IPS DF 6.9 (cell line): ENCODE results near the gene ABRACL.
"Not testable (repeated sequence)": the region's sequence is repeated elsewhere in the genome, so short reads cannot be mapped to it uniquely, and the experiment has no call there.

ENCODE experiments used
- DNase-seq: peaks from one replicate; pipeline ENCODE4 v3.0.0-alpha.2; 2013; ENCODE audit warnings: low read depth, low spot score
- H3K27ac ChIP-seq: one replicate; pipeline ENCODE4 v1.5.1; 2013; ENCODE audit warnings: low read length, control low read depth
- H3K27me3 ChIP-seq: 2 replicates; pipeline ENCODE4 v1.6.1; 2013; ENCODE audit warnings: mild to moderate bottlenecking, low read length; ENCODE audit not compliant: control insufficient read depth, insufficient read depth
- H3K36me3 ChIP-seq: 2 replicates; pipeline ENCODE4 v1.6.1; 2013; ENCODE audit warnings: low read length; ENCODE audit not compliant: control insufficient read depth, insufficient read depth
- H3K4me1 ChIP-seq: 2 replicates; pipeline ENCODE4 v1.6.1; 2013; ENCODE audit warnings: low read length; ENCODE audit not compliant: control insufficient read depth, insufficient read depth
- H3K4me3 ChIP-seq: 2 replicates; pipeline ENCODE4 v1.5.1; 2013; ENCODE audit warnings: mild to moderate bottlenecking, low read length
- H3K9me3 ChIP-seq: 2 replicates; pipeline ENCODE4 v1.6.1; 2013; ENCODE audit warnings: low read length, inconsistent platforms; ENCODE audit not compliant: control insufficient read depth, insufficient read depth
- WGBS: extraction: QIAGEN DNeasy Blood & Tissue Kit; methylation state at CpG from one replicate; pipeline ENCODE4 v1.1.7; 2013; ENCODE audit warnings: mixed read lengths, missing lambda C conversion rate; ENCODE audit not compliant: insufficient read length, insufficient coverage; 5-methylcytosine and 5-hydroxymethylcytosine counted together

ABRACL gene

DNA sequence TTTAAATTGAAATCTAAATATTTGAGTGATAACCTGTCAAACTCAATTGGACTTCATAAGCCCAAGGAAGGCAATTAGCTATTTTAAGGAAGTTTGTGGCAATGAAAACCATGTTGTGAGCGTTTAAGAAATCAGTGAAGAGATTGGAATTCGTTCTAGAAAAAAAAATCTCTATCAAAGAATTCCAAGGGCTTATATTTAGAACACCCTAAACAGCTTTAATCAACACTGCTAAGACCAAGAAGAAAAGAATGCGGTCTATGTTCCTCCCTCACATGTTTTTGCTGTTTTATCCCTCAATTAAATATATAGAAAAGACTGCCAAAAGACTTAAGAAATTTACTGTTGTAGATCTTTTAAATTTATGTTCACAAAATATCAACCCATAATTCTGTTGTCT lies 16.6 kb upstream of the ABRACL start:
- Histone ChIP-seq H3K9me3 (no peaks in the 10 kb centered on the region), H3K36me3 (no peaks in the 10 kb centered on the region), H3K4me3 (no peak overlapping the region), H3K4me1 (no peaks in the 10 kb centered on the region; the same call in 1 of the 2 replicates), H3K27me3 (no peaks in the 10 kb centered on the region), H3K27ac (no peak overlapping the region)
- WGBS, result no CpG with 5 or more reads among the region's 3 CpGs
- DNase-seq, result no peak

DNA sequence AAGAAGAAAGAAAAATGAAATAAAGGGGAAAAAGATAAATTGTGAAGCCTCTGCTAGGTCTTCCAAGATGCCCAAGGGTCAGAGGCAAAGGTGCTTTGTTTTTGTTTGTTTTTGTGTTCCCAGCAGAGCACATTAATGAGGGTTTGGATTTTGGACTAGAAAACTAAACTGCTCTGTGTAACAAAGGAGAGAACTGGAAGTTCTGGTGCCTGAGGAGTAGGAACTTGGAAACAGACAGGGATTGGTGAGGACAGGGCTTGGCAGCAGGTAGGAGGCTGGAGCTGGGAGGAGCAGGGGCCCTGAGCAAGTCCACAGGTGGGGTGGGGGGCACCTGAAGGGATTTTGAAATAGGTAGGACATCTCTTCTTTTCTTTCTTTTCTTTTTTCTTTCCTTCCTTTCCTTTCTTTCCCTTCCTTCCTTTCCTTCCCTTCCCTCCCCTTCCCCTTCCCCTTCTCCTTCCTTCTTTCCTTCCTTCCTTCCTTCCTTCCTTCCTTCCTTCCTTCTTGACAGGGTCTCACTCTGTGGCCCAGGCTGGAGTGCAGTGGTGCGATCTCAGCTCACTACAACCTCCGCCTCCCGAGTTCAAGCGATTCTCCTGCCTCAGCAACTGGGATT lies 15.3 kb upstream of the ABRACL start:
- Histone ChIP-seq H3K4me1 (peaks cover 2% of the 10 kb centered on the region; the same call in 1 of the 2 replicates), H3K27ac (no peak overlapping the region), H3K27me3 (no peaks in the 10 kb centered on the region), H3K9me3 (no peaks in the 10 kb centered on the region), H3K36me3 (no peaks in the 10 kb centered on the region), H3K4me3 (no peak overlapping the region)
- no CpG with 5 or more reads among the region's 4 CpGs for WGBS
- DNase-seq, result no peak

DNA sequence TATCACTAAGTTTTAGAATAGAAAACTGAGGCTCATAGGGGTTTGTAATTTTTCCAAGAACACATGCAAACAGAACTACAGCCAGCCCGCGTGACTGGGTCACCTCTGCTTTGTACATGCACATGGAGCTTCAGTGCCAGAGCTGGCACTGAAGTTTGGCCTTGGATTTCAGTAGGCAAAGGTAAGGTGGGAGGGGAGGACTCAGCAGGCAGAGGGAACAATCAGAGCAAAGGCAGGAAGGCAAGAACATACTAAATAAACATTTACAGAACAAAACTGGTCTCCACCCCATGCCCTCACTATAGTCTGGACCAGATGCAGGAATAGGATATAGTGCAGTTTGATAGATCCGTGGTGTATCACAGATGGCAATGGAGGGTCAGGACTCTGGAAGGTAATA lies 13.6 kb upstream of the ABRACL start:
- H3K9me3 ChIP-seq, result no peaks in the 10 kb centered on the region
- no peak for DNase-seq
- no peaks in the 10 kb centered on the region for H3K36me3 ChIP-seq
- no peaks in the 10 kb centered on the region for H3K27me3 ChIP-seq
- H3K4me1 ChIP-seq, result peaks cover 2% of the 10 kb centered on the region; the same call in 1 of the 2 replicates
- H3K27ac ChIP-seq, result no peak overlapping the region
- no CpG with 5 or more reads among the region's 3 CpGs for WGBS
- H3K4me3 ChIP-seq, result no peak overlapping the region

DNA sequence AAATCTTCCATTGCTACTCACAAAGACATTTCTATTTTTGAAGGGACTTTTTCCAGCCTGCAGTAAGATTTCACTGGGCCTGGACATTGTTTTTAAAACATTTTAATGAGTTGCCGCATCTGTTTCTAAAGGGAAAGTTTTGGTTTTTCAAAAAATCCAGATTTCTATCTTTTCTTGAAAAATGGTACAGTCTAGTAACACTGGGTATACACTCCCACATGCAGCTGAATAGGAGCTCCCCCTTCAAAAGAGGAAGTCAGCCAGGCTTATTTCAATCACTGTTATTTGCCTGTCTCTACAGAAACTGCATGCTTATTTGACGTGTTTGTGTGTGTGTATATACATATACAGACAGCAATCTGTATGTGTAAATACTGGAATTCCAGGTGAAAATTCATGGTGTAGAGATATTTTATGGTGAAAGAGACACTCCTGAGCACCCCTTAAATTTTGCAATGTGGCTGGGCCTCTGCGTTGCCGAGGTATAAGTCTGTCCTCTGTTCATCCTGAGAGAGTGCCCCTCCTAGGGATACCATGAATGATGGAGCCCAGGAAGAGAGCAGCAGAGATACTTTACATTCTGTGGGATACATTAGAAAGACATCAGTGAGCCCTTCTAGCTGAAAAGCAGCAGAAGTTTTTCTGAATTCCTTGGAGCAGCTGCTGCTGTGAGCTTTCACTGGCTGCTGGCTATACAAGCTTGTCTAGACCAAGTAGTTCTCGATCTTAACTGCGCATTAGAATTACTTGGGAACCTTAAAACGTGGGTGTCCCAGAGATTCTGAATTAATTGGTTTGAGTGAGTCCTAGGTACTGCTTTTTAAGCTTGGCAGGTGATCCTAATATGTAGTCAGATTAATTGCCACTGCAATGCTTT lies 12.0 kb upstream of the ABRACL start:
- WGBS, result no CpG with 5 or more reads among the region's 7 CpGs
- no peaks in the 10 kb centered on the region for H3K36me3 ChIP-seq
- no peak overlapping the region for H3K4me3 ChIP-seq
- no peaks in the 10 kb centered on the region for H3K27me3 ChIP-seq
- no peak overlapping the region for H3K27ac ChIP-seq
- no peaks in the 10 kb centered on the region for H3K9me3 ChIP-seq
- H3K4me1 ChIP-seq, result peaks cover 2% of the 10 kb centered on the region; the same call in 1 of the 2 replicates
- DNase-seq, result no peak

DNA sequence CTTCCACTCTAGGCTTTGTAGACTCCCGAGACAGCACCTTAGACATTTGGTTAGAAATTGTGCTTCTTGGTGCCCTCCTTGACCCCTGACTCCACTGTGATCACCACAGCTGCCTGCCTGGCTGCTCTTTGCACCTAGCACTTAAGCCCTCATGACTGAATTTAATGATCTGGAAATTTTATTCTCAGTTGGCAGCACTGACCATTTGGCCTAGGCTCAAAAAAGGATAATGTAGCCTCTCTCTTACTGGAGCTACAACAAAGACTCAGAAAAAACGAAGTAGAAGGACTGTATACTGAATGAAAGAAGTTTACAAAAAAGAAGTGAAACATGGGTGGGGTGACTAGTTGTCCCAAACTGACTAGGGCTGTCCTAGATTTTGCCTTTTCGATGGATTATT lies 11.3 kb upstream of the ABRACL start:
- Histone ChIP-seq H3K9me3 (no peaks in the 10 kb centered on the region), H3K27me3 (no peaks in the 10 kb centered on the region), H3K4me3 (no peak overlapping the region), H3K36me3 (no peaks in the 10 kb centered on the region), H3K4me1 (peaks cover 2% of the 10 kb centered on the region; the same call in 1 of the 2 replicates), H3K27ac (no peak overlapping the region)
- DNase-seq, result no peak
- WGBS, result 100% methylated on average over 1 of the region's 3 CpGs

DNA sequence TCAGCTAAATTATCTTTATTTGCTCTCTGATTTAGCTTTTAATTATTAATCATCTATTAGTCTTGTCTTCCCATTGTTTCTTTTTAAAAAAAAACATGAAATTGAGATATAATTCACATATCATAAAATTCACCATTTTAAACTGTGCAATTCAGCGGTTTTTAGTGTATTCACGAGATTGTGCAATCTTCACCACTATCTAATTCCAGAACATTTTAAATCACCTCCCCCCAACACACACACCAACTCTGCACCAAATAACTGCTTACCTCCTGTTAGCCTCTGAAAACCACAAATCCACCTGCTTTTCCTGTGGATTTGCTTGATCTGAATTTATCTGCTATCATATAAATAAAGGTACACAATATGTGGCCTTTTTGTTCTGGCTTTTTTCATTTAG lies 8.8 kb upstream of the ABRACL start:
- H3K27ac ChIP-seq, result no peak overlapping the region
- no CpG with 5 or more reads among the region's 2 CpGs for WGBS

DNA sequence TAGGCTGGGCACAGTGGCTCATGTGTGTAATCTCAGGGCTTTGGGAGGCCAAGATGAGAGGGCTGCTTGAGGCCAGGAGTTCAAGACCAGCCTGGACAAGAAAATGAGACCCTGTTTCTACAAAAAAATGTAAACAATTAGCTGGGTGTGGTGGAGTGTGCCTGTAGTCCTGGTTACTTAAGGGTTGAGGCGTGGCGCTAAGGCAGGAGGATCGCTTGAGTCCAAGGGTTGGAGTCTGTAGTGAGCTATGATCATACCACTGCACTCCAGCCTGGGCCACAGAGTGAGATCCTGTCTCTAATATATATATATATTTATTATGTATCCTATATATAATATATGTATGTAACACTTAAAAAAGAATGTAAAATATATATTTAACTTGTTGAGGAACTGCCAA lies 7.9 kb upstream of the ABRACL start:
- WGBS, result no CpG with 5 or more reads among the region's 3 CpGs
- DNase-seq, result no peak
- no peaks in the 10 kb centered on the region for H3K36me3 ChIP-seq
- H3K9me3 ChIP-seq, result no peaks in the 10 kb centered on the region
- H3K4me1 ChIP-seq, result peaks cover 4% of the 10 kb centered on the region; the same call in 1 of the 2 replicates
- H3K27me3 ChIP-seq, result no peaks in the 10 kb centered on the region
- no peak overlapping the region for H3K27ac ChIP-seq
- no peak overlapping the region for H3K4me3 ChIP-seq

More for the DNA sequence above, 8.8 kb upstream of the ABRACL start:
- Histone ChIP-seq H3K9me3 (no peaks in the 10 kb centered on the region), H3K36me3 (no peaks in the 10 kb centered on the region), H3K4me3 (no peak overlapping the region), H3K27me3 (no peaks in the 10 kb centered on the region), H3K4me1 (peaks cover 4% of the 10 kb centered on the region; the same call in 1 of the 2 replicates)
- DNase-seq, result no peak

DNA sequence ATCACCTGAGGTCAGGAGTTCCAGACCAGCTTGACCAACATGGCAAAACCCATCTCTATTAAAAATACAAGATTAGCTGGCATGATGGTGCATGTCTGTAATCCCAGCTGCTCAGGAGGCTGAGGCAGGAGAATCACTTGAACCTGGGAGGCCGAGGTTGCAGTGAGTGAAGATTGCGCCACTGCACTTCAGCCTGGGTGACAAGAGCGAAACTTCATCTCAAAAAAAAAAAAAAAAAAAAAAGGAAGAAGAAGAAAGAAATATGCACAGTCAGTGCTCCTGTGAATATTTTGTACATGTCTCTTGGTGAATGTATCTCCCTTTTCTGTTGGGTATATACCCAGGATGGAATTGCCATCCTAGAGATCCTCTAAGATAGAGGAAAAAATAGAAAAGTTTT lies 3.1 kb upstream of the ABRACL start:
- not testable (repeated sequence) for DNase-seq, H3K36me3 ChIP-seq
- no CpG with 5 or more reads among the region's 3 CpGs for WGBS

DNA sequence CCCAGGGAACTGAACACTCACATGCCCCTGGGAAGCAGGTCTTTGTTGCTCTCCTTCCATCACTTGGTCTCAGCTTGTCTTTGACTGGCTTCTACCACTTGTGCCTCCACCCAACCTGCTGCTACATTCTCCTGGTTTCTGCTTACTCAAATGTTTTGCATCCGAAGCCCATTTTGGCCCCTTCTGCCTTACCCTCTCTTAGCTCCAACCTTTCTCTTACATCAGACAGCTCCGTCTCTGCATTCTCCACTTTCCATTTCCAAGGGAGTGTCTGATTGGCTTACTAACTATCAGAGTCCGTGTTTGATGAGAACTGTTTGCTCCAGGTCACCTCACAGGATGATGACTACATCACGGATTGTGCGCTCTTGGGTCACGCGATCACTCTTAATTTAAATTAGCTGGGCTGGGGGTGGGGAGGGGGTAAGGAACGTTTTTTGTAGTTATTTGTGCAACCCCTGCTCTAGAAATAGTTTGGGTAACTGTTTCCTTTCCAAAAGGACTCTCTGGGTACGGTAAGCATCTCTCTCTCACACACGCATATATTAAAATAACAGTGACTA lies 844 bp upstream of the ABRACL start:
- WGBS, result no CpG with 5 or more reads among the region's 10 CpGs

More for the DNA sequence above, 3.1 kb upstream of the ABRACL start:
- not testable (repeated sequence) for H3K9me3 ChIP-seq, H3K27ac ChIP-seq, H3K4me3 ChIP-seq, H3K4me1 ChIP-seq, H3K27me3 ChIP-seq

DNA sequence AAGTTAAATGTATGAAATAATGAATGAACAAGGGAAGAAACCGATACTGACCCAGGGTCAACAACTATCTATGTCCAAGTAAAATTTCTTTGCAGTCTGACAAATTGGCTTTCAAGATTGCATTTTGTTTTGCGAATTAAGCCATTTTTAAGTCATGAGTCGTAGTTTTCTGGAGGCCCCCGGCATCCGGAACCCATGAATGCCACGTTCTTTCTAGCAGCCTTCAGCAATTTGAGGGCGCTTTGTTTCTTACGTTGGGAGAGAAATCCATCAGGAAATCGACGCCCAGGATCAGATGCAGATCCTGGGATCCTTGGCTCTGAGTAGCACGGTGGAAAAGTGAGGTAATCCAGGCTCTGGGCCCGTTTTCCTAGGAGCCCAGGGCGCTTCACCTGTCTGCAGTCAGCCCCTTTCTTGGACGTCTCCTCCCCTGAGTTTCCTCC lies 309 bp upstream of the ABRACL start:
- no peaks in the 10 kb centered on the region for H3K27me3 ChIP-seq
- no peaks in the 10 kb centered on the region for H3K9me3 ChIP-seq
- H3K36me3 ChIP-seq, result no peaks in the 10 kb centered on the region
- peak overlapping the region; percentile 80; the same call in 1 of the 2 replicates for H3K4me3 ChIP-seq
- peaks cover 2% of the 10 kb centered on the region; the same call in 1 of the 2 replicates for H3K4me1 ChIP-seq
- H3K27ac ChIP-seq, result peak overlapping the region; percentile 38
- DNase-seq, result peak; percentile 57
- whole genome bisulfite sequencing, result no CpG with 5 or more reads among the region's 14 CpGs

More for the DNA sequence above, 844 bp upstream of the ABRACL start:
- no peaks in the 10 kb centered on the region for H3K36me3 ChIP-seq
- peaks cover 2% of the 10 kb centered on the region; the same call in 1 of the 2 replicates for H3K4me1 ChIP-seq
- no peak for DNase-seq
- no peaks in the 10 kb centered on the region for H3K9me3 ChIP-seq
- no peaks in the 10 kb centered on the region for H3K27me3 ChIP-seq
- H3K4me3 ChIP-seq, result peak overlapping the region; percentile 3; the same call in 1 of the 2 replicates
- no peak overlapping the region for H3K27ac ChIP-seq
